Small intestine (tissue), 7 donors: Measurements from ENCODE around the gene NOVA1. TPM values are rescaled to one million over a fixed set of nuclear protein-coding genes. Genes with fewer than 3 reads are reported as not detected.

ENCODE experiments used
- DNase-seq, 2 donors: peaks; one replicate each; pipeline versions ENCODE4 v3.0.0 to v3.0.0-alpha.2; 2013
- FAIRE-seq: peaks from 2 replicates; lab custom pipeline; 2012; peaks lifted over from hg19 to GRCh38; lab: Jason Lieb, UNC
- H3K27ac ChIP-seq, 3 donors: one replicate each; pipeline ENCODE4 v1.5.1; 2013; ENCODE audit warnings: low read length in 2 of 3, mild to moderate bottlenecking in 2 of 3, control low read depth in 1 of 3, inconsistent platforms in 1 of 3, low read depth in 1 of 3, moderate library complexity in 1 of 3
- H3K27me3 ChIP-seq, 3 donors: one replicate each; pipeline ENCODE4 v1.6.1; 2013; ENCODE audit warnings: low read length in 3 of 3, inconsistent platforms in 1 of 3; ENCODE audit not compliant: control insufficient read depth in 3 of 3, insufficient read depth in 3 of 3
- H3K36me3 ChIP-seq, 3 donors: one replicate each; pipeline ENCODE4 v1.6.1; 2013; ENCODE audit warnings: low read length in 3 of 3, inconsistent platforms in 1 of 3, low read depth in 1 of 3, mild to moderate bottlenecking in 1 of 3, moderate library complexity in 1 of 3; ENCODE audit not compliant: control insufficient read depth in 3 of 3, insufficient read depth in 2 of 3
- H3K4me1 ChIP-seq, 3 donors: one replicate each; pipeline ENCODE4 v1.6.1; 2013; ENCODE audit warnings: low read length in 2 of 3, inconsistent platforms in 1 of 3, low read depth in 1 of 3, mild to moderate bottlenecking in 1 of 3, moderate library complexity in 1 of 3; ENCODE audit not compliant: control insufficient read depth in 3 of 3, insufficient read depth in 2 of 3
- H3K4me3 ChIP-seq, 3 donors: one replicate each; pipeline ENCODE4 v1.5.1; 2013; ENCODE audit warnings: low read length in 3 of 3, control low read depth in 1 of 3, inconsistent platforms in 1 of 3, low read depth in 1 of 3, mild to moderate bottlenecking in 1 of 3, moderate library complexity in 1 of 3
- H3K9me3 ChIP-seq, 2 donors: one replicate each; pipeline ENCODE4 v1.6.1; 2013; ENCODE audit warnings: low read depth in 1 of 2, low read length in 1 of 2; ENCODE audit not compliant: control insufficient read depth in 2 of 2, insufficient read depth in 1 of 2
- WGBS, 3 donors: extraction: QIAGEN DNeasy Blood & Tissue Kit; methylation state at CpG; one replicate each; pipeline ENCODE4 v1.1.7; 2013; 5-methylcytosine and 5-hydroxymethylcytosine counted together
- polyA plus RNA-seq, 4 donors: library from polyadenylated mRNA; stranded (reverse) in 3 of 4; unstranded in 1 of 4; fragments of 200-250 nt in 3 of 4; fragments of 120-200 nt in 1 of 4; gene quantifications; one replicate each; pipeline versions ENCODE4 v1.2.1 to v1.2.3, GENCODE V29; 2013
- donor health status: healthy with polysubstance abuse.
- donor health status: control.
- donor health status: control.
- donor health status: Bipolar disorder and iron deficiency.
- donor health status: healthy.

NOVA1 gene
- polyA plus RNA-seq, 4 donors, result 0.27 to 9.3 (median 1.5) TPM; not detected in 1

DNA sequence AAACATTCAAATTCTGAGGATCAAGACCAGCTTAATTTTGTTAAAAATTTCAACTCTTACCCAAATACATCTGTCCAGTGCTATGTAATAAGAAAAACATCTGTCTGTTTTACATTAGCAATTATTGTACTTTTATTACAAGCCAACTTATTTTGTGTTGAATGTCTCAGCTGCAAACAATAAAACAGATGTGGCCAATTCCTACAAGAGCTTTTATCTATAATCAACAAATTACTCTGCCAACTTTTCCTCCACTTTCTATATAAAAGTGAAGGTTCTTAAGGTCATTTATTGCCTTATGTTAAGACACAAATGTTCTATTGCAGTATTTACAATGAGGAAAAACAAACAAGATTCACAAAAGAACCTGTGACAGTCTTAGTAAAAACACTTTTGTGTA lies 72.7 kb downstream of the NOVA1 start:
- H3K4me3 ChIP-seq, result no peak overlapping the region
- H3K4me1 ChIP-seq, result no peaks in the 10 kb centered on the region
- DNase-seq, result no peak
- no peaks in the 10 kb centered on the region for H3K27me3 ChIP-seq
- no peak for FAIRE-seq
- no peaks in the 10 kb centered on the region for H3K36me3 ChIP-seq
- no peaks in the 10 kb centered on the region for H3K9me3 ChIP-seq
- no peak overlapping the region for H3K27ac ChIP-seq

DNA sequence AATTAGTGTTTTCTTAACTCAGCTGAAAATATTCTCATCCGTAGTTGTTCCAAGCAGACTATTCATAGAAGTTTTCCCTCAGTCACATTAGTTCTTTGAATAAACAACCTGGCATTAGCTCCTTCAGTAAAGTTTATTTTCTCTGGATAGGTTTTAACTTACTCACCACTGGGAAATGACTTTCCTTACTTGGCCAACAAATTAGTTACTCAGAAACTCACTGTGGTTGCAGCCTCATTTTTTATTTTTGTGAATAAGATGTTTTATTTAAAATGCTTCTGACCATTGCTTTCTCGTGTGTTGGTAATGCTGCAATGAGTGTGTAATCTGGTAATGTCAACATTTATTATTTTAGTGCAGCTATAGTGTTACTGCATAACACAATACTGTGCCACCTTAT lies 74.9 kb downstream of the NOVA1 start:
- 58 to 78% (median 60%) methylated on average over 2 of the region's 2 CpGs for WGBS, 3 donors
- FAIRE-seq, result no peak

DNA sequence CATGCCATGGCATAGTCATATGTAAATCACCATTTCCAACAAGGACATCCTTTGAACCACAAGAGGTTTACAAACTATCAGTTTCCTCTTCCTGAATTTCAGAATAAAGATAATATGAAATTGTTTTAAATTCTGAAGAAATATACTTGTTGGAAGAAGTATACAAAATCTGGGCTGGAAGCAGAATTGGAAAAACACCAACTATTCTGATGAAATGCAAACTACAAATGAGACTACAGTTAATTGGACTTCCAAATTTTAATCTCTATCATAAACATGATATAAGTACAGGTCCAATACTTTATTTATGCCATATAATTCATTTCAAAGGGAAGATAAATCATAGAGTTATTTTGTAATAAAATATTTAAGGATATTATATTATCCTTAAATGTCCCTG lies 80.1 kb downstream of the NOVA1 start:
- Histone ChIP-seq H3K27ac (no peak overlapping the region), H3K36me3 (no peaks in the 10 kb centered on the region), H3K9me3 (no peaks in the 10 kb centered on the region), H3K4me1 (no peaks in the 10 kb centered on the region), H3K4me3 (no peak overlapping the region), H3K27me3 (no peaks in the 10 kb centered on the region)
- no peak for DNase-seq
- FAIRE-seq, result no peak

More for the DNA sequence above, 74.9 kb downstream of the NOVA1 start:
- Histone ChIP-seq H3K4me1 (no peaks in the 10 kb centered on the region), H3K4me3 (no peak overlapping the region), H3K36me3 (no peaks in the 10 kb centered on the region), H3K9me3 (no peaks in the 10 kb centered on the region), H3K27ac (no peak overlapping the region), H3K27me3 (no peaks in the 10 kb centered on the region)
- DNase-seq, result no peak

DNA sequence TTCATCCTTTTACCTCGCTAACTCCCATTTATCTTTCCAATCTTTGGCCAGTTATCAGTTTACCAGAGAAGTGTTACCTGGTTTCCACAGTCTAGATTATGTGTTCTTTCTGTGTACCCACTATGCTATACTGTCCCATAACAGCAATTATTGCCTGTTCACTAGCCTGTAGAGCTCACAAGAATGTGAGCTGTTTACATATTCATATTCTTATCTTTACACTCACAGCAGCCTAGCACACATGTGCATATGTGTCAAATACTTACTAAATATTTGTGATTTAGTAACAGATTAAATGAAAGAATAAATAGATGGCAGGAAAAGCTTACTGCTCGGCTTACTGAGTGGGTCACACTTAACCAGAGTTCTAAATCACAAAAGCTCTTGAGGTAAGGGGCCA lies 97.8 kb downstream of the NOVA1 start:
- no peaks in the 10 kb centered on the region for H3K9me3 ChIP-seq
- peak overlapping the region in 1 of 3 donors; percentile 46 for H3K27ac ChIP-seq
- FAIRE-seq (no peak), DNase-seq (no peak)
- H3K27me3 ChIP-seq, result no peaks in the 10 kb centered on the region
- H3K4me1 ChIP-seq, result peaks cover 0 to 8% (median 0%) of the 10 kb centered on the region in 3 donors
- H3K36me3 ChIP-seq, result no peaks in the 10 kb centered on the region
- WGBS, 3 donors, result 15 to 51% (median 33%) methylated on average over 2 of the region's 2 CpGs
- no peak overlapping the region for H3K4me3 ChIP-seq

DNA sequence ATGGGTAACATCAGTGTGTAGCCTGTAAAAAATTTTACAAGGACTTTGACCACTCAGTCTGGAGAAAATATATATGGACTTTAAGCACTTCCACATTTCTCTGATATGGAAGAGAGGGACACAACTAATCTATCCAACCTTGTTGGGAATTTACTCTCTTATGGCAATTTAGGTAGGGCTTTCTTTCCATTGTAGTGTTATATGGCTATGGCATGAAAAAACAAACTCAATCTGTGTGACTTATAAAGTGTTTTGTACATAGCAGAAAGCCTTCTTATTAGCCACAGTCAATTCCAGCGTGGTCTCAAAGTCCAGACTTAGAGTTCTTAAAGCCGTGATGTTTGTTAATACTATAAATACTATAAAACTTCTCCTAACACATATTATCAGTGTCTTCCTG lies 98.3 kb downstream of the NOVA1 start:
- no peaks in the 10 kb centered on the region for H3K9me3 ChIP-seq
- no peak overlapping the region for H3K4me3 ChIP-seq
- peaks cover 0 to 10% (median 0%) of the 10 kb centered on the region in 3 donors for H3K4me1 ChIP-seq
- FAIRE-seq (no peak), DNase-seq (peak; percentile 11 to 73)
- H3K27ac ChIP-seq, result peak overlapping the region in 1 of 3 donors; percentile 46
- no peaks in the 10 kb centered on the region for H3K36me3 ChIP-seq
- no peaks in the 10 kb centered on the region for H3K27me3 ChIP-seq
- WGBS, 3 donors, result 15 to 52% (median 34%) methylated on average over 2 of the region's 2 CpGs

DNA sequence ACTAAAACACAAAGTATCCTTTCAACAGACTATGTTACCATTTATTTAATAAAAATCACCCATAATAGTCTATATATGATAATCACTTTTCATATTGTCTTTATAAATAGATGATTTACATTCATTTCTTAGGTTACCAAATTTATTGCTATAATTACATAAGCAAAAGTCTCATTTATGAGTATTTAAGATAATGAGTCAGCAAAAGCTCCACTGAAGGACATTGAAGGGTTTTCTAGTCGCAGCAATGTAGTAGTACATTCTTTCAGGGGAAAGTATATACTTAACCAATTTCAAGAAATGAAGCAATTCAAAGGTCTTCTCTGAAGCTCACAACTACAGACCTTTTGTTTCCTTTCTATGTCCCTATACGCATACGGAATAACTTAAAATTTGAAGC lies 110.9 kb downstream of the NOVA1 start:
- 84 to 92% (median 88%) methylated on average over 3 of the region's 3 CpGs for WGBS, 3 donors
- FAIRE-seq (no peak), DNase-seq (no peak)

DNA sequence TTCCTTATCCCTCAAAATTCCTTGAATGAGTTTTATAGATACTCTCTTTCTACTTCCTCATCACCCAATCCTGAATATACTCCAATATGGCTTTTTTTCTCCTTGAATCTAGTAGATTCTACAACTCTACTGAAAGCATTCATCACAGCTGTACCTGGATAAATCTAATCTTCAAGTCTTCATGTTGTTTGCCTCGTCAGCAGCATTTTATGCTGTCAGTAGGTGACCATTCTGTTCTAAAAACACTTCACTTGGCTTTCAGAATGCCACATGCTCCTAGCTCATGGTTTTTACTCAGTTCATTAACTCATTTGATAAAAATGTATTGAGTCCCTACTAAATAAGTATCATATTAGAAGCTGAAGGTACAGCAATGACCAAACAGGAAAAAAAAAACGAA lies 113.3 kb downstream of the NOVA1 start:
- FAIRE-seq (no peak), DNase-seq (no peak)
- Histone ChIP-seq H3K36me3 (peaks cover 0 to 2% (median 0%) of the 10 kb centered on the region in 3 donors), H3K4me3 (no peak overlapping the region), H3K4me1 (no peaks in the 10 kb centered on the region), H3K27me3 (no peaks in the 10 kb centered on the region), H3K27ac (no peak overlapping the region), H3K9me3 (no peaks in the 10 kb centered on the region)
- 68 to 83% (median 79%) methylated on average over 2 of the region's 2 CpGs for WGBS, 3 donors

More for the DNA sequence above, 110.9 kb downstream of the NOVA1 start:
- H3K9me3 ChIP-seq, result no peaks in the 10 kb centered on the region
- no peaks in the 10 kb centered on the region for H3K4me1 ChIP-seq
- no peak overlapping the region for H3K27ac ChIP-seq
- H3K27me3 ChIP-seq, result no peaks in the 10 kb centered on the region
- H3K36me3 ChIP-seq, result peaks cover 0 to 2% (median 0%) of the 10 kb centered on the region in 3 donors
- no peak overlapping the region for H3K4me3 ChIP-seq

DNA sequence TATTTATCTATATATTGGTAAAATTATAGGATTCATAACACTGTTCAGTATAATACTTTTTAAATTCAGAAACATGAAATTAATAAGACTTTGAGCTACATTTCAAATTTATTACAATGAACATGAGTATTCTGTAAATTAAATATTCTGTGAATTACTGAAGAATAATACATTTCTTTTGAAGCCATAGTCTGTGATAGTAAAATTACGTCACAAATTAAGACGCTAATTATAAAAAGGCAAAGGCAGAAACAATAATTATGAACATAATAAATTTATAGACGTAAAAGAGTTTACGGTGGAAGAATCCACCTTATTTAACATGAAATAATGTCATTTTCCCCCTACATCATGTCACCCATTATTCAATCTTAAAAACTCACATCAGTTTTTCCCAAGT lies 118.9 kb downstream of the NOVA1 start:
- WGBS, 3 donors, result 95 to 97% (median 96%) methylated on average over 4 of the region's 4 CpGs
- no peak for DNase-seq
- FAIRE-seq, result peak; percentile 68
- H3K36me3 ChIP-seq, result peaks cover 0 to 2% (median 0%) of the 10 kb centered on the region in 3 donors
- H3K27ac ChIP-seq, result no peak overlapping the region
- no peak overlapping the region for H3K4me3 ChIP-seq
- no peaks in the 10 kb centered on the region for H3K4me1 ChIP-seq
- H3K27me3 ChIP-seq, result no peaks in the 10 kb centered on the region
- no peaks in the 10 kb centered on the region for H3K9me3 ChIP-seq

DNA sequence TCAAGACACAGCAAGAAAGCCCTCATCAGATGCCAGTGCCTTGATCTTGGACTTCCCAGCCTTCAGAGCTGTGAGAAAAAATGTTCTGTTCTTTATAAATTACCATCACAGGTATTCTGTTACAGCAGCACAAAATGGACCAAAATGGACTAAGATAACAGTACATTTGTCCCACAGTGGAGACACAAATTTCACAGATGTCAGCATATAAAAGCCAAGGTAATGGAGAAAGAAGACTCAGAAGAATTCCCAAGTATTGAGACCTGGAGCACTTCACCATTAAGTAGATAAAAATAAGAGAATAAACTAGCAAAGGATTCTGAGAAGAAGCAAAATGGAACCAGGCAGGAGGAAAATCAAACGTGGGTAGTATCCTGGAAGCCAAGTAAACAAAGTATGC lies 131.0 kb downstream of the NOVA1 start:
- no peak overlapping the region for H3K4me3 ChIP-seq
- H3K27me3 ChIP-seq, result no peaks in the 10 kb centered on the region
- peaks cover 0 to 3% (median 0%) of the 10 kb centered on the region in 3 donors for H3K36me3 ChIP-seq
- DNase-seq, result no peak
- WGBS, 3 donors, result 59 to 80% (median 70%) methylated on average over 1 of the region's 1 CpG
- no peak overlapping the region for H3K27ac ChIP-seq
- H3K9me3 ChIP-seq, result peaks cover 0 to 5% of the 10 kb centered on the region in 2 donors
- no peak for FAIRE-seq
- H3K4me1 ChIP-seq, result no peaks in the 10 kb centered on the region
